ENCODE results near the gene DDIT3. TPM values are rescaled to one million over a fixed set of nuclear protein-coding genes. Genes with fewer than 3 reads are reported as not detected.

Gene DDIT3
- total RNA-seq, 1 experiment from 2014 or later: 3.4 TPM

- Mint-ChIP-seq H3K36me3 (no peaks in the 10 kb centered on the region), H3K4me3 (no peak overlapping the region), H3K9me3 (no peaks in the 10 kb centered on the region), H3K27ac (no peak overlapping the region), H3K4me1 (peaks cover 30% of the 10 kb centered on the region), H3K27me3 (ENCODE audit: low read depth) (peaks cover 75% of the 10 kb centered on the region)
- TF ChIP-seq JAZF1 (CRISPR knock-in tag; IDR thresholded peaks at IDR 0.05) (no peak), MXD4 (CRISPR knock-in tag; IDR thresholded peaks at IDR 0.05; ENCODE audit: borderline replicate concordance) (no peak), RELA (CRISPR knock-in tag; IDR thresholded peaks at IDR 0.05; ENCODE audit: borderline replicate concordance) (no peak), TEAD4 (CRISPR knock-in tag; IDR thresholded peaks at IDR 0.05) (no peak), FOXP4 (CRISPR knock-in tag; IDR thresholded peaks at IDR 0.05) (no peak), CBFB (CRISPR knock-in tag; IDR thresholded peaks at IDR 0.05; ENCODE audit: low read depth) (no peak), ZNF532 (CRISPR knock-in tag; IDR thresholded peaks at IDR 0.05; ENCODE audit: borderline replicate concordance) (no peak), SMAD3 (CRISPR knock-in tag; IDR thresholded peaks at IDR 0.05; ENCODE audit: borderline replicate concordance) (no peak), ZNF317 (CRISPR knock-in tag; IDR thresholded peaks at IDR 0.05; ENCODE audit: borderline replicate concordance, low read depth) (no peak), HMGA2 (CRISPR knock-in tag; IDR thresholded peaks at IDR 0.05) (no peak), ZNF219 (CRISPR knock-in tag; IDR thresholded peaks at IDR 0.05; ENCODE audit: borderline replicate concordance) (no peak), ZBTB21 (CRISPR knock-in tag; IDR thresholded peaks at IDR 0.05; ENCODE audit: borderline replicate concordance) (no peak), SMAD4 (CRISPR knock-in tag; IDR thresholded peaks at IDR 0.05) (no peak), ATF1 (CRISPR knock-in tag; IDR thresholded peaks at IDR 0.05) (no peak)
- TF ChIP-seq, protein P1, sequence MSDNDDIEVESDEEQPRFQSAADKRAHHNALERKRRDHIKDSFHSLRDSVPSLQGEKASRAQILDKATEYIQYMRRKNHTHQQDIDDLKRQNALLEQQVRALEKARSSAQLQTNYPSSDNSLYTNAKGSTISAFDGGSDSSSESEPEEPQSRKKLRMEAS (CRISPR knock-in tag; IDR thresholded peaks at IDR 0.05): no peak
- TF ChIP-seq, protein P2, sequence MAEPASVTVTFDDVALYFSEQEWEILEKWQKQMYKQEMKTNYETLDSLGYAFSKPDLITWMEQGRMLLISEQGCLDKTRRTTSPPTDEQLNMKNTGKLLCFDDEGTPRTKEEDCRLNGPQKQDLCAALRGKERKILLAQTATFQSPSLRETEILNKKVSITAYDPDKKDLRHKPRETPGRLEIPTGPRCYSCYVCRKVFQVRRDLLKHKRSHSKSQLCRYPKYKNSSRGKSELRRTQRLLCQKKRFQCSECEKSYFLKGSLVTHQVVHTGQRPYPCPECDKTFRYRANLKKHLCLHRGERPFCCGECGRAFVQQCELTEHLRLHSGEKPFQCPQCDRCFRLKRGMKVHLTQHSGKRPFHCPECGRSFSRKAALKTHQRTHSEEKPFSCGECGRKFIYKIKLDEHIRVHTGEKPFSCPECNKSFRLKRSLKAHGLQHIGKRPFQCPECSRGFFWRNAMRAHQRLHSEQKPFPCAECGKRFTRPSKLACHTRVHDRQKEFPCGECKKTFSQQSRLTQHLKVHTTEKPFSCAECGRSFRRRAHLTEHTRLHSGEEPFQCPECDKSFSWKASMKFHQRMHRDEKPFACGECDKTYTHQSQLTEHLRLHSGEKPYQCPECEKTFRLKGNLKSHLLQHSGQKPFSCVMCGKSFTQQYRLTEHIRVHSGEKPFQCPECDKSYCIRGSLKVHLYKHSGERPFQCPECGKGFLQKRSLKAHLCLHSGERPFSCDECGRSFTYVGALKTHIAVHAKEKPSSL (CRISPR knock-in tag; conservative IDR thresholded peaks at IDR 0.05): no peak
- ChIA-PET CTCF (interaction anchor here (2.7 to 5.0 kb wide), 3 partner anchors 10 to 230 kb away, joined by 13 to 88 read pairs (median 25); partner anchors contain the start of gene GLI1), POLR2A (no interaction called here)
- no peak for DNase-seq (ENCODE audit: low spot score)
- ATAC-seq: no peak
These were observed 46.9 kb downstream of the DDIT3 start for GRCh38 chr12:57473392-57473791.

GRCh38 chr12:57472391-57472790 lies 47.9 kb downstream of the DDIT3 start:
- no peak for DNase-seq (ENCODE audit: low spot score)
- Mint-ChIP-seq H3K4me3 (no peak overlapping the region), H3K9me3 (no peaks in the 10 kb centered on the region), H3K36me3 (no peaks in the 10 kb centered on the region), H3K27me3 (ENCODE audit: low read depth) (peaks cover 65% of the 10 kb centered on the region), H3K4me1 (peaks cover 20% of the 10 kb centered on the region), H3K27ac (no peak overlapping the region)
- no peak for ATAC-seq
- ChIA-PET CTCF (interaction anchor here (1.9 to 2.0 kb wide), 2 partner anchors 10 to 14 kb away, joined by 4 read pairs; no protein-coding TSS in a partner anchor), POLR2A (no interaction called here)
- no peak for TF ChIP-seq SP1 (CRISPR knock-in tag; conservative IDR thresholded peaks at IDR 0.05)
- TF ChIP-seq TCF7 (CRISPR knock-in tag; IDR thresholded peaks at IDR 0.05; ENCODE audit: low read depth): no peak
- TF ChIP-seq, protein P3, sequence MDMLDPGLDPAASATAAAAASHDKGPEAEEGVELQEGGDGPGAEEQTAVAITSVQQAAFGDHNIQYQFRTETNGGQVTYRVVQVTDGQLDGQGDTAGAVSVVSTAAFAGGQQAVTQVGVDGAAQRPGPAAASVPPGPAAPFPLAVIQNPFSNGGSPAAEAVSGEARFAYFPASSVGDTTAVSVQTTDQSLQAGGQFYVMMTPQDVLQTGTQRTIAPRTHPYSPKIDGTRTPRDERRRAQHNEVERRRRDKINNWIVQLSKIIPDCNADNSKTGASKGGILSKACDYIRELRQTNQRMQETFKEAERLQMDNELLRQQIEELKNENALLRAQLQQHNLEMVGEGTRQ (CRISPR knock-in tag; IDR thresholded peaks at IDR 0.05): no peak
- no peak for TF ChIP-seq ZNF532 (CRISPR knock-in tag; IDR thresholded peaks at IDR 0.05; ENCODE audit: borderline replicate concordance)
- TF ChIP-seq FOXK1 (CRISPR knock-in tag; IDR thresholded peaks at IDR 0.05): no peak
- TF ChIP-seq ELF4 (CRISPR knock-in tag; IDR thresholded peaks at IDR 0.05; ENCODE audit: low read depth): no peak
- no peak for TF ChIP-seq FOXJ3 (CRISPR knock-in tag; IDR thresholded peaks at IDR 0.05; ENCODE audit: borderline replicate concordance)

All from WTC11 (cell line).